ENCODE results near the gene CDKAL1.

The CDKAL1 gene

DNA sequence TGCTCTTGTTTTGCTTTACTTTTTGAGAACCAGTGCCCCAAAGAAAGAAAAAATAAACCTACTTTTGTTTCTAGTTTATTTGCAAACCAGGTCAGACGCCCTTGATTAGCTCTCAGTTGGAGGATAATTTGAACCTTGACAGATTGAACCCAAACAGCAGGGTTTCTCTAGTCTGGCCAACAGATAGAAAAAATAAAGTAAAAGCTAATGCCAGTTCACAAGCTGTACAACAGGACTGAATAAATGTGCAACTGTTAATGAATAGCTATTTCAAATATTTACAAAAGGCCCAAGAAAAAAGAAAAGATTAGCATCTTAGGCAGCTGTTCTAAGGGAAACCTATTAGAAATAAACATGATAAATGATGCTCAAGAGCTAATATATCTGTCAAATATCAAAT, 331.8 kb downstream of the CDKAL1 start:
- DNase-seq (ENCODE audit: low read depth in 1 of 2, low spot score in 1 of 2), result no peak
- Histone ChIP-seq H3K4me3 (replicated peaks; ENCODE audit: insufficient read depth, low read length) (no peak overlapping the region), H3K27me3 (ENCODE audit: insufficient read depth, poor library complexity, severe bottlenecking) (no peaks in the 10 kb centered on the region), H3K27ac (replicated peaks) (no peak overlapping the region)
- no peak for TF ChIP-seq SPI1 (IDR thresholded peaks at IDR 0.05; ENCODE audit: borderline replicate concordance, low read depth)
- TF ChIP-seq POLR2AphosphoS5 (IDR thresholded peaks at IDR 0.05; ENCODE audit: low read depth), result no peak
- TF ChIP-seq GABPA (IDR thresholded peaks at IDR 0.05; ENCODE audit: low read depth), result no peak
- TF ChIP-seq, protein P1, sequence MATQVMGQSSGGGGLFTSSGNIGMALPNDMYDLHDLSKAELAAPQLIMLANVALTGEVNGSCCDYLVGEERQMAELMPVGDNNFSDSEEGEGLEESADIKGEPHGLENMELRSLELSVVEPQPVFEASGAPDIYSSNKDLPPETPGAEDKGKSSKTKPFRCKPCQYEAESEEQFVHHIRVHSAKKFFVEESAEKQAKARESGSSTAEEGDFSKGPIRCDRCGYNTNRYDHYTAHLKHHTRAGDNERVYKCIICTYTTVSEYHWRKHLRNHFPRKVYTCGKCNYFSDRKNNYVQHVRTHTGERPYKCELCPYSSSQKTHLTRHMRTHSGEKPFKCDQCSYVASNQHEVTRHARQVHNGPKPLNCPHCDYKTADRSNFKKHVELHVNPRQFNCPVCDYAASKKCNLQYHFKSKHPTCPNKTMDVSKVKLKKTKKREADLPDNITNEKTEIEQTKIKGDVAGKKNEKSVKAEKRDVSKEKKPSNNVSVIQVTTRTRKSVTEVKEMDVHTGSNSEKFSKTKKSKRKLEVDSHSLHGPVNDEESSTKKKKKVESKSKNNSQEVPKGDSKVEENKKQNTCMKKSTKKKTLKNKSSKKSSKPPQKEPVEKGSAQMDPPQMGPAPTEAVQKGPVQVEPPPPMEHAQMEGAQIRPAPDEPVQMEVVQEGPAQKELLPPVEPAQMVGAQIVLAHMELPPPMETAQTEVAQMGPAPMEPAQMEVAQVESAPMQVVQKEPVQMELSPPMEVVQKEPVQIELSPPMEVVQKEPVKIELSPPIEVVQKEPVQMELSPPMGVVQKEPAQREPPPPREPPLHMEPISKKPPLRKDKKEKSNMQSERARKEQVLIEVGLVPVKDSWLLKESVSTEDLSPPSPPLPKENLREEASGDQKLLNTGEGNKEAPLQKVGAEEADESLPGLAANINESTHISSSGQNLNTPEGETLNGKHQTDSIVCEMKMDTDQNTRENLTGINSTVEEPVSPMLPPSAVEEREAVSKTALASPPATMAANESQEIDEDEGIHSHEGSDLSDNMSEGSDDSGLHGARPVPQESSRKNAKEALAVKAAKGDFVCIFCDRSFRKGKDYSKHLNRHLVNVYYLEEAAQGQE (IDR thresholded peaks at IDR 0.05; ENCODE audit: insufficient replicate concordance, low read depth), result no peak
- TF ChIP-seq, protein P2, sequence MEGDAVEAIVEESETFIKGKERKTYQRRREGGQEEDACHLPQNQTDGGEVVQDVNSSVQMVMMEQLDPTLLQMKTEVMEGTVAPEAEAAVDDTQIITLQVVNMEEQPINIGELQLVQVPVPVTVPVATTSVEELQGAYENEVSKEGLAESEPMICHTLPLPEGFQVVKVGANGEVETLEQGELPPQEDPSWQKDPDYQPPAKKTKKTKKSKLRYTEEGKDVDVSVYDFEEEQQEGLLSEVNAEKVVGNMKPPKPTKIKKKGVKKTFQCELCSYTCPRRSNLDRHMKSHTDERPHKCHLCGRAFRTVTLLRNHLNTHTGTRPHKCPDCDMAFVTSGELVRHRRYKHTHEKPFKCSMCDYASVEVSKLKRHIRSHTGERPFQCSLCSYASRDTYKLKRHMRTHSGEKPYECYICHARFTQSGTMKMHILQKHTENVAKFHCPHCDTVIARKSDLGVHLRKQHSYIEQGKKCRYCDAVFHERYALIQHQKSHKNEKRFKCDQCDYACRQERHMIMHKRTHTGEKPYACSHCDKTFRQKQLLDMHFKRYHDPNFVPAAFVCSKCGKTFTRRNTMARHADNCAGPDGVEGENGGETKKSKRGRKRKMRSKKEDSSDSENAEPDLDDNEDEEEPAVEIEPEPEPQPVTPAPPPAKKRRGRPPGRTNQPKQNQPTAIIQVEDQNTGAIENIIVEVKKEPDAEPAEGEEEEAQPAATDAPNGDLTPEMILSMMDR (IDR thresholded peaks at IDR 0.05; ENCODE audit: insufficient read depth, low read length), result no peak

DNA sequence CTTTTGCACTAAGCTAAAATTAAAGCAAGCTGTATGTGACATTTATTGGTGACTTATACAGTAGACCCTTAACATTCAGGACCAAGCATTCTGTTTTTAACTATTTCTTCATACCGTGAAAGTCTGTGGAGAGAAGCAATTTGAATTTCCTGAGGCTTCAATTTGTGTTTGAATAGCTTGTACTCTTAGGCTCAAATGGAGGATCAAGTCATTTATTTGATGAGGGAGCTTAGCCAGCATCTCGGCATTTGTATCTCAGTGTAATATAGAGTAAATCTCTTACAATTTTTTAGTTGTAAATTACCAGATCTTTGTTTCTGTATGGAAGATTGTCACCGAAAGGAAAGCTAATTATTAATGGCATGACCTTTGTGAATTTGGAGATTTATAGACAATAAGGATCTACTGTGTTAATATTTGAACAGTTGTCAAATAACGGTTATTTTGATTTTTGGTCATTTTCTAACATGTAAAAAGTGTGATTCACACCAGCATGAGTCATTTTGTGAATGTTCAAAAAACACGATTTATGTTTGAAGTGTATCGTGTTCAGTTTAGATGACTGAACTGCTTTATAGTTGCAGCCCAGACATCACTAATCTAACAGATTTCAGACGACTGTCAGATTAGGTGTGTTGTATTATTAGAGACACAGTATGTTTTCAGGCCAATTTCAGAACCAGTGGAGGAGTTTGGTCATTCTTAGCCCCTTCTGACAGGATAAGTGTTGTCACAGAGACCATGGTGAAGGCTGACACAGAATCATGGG, 332.9 kb downstream of the CDKAL1 start:
- no peak overlapping the region for H3K27ac ChIP-seq (replicated peaks)
- TF ChIP-seq, protein P2 (IDR thresholded peaks at IDR 0.05; ENCODE audit: insufficient read depth, low read length), result no peak
- TF ChIP-seq POLR2AphosphoS5 (IDR thresholded peaks at IDR 0.05; ENCODE audit: low read depth), result no peak
- no peak for TF ChIP-seq GABPA (IDR thresholded peaks at IDR 0.05; ENCODE audit: low read depth)
- no peak for TF ChIP-seq SPI1 (IDR thresholded peaks at IDR 0.05; ENCODE audit: borderline replicate concordance, low read depth)
- TF ChIP-seq, protein P1 (IDR thresholded peaks at IDR 0.05; ENCODE audit: insufficient replicate concordance, low read depth), result no peak
- H3K27me3 ChIP-seq (ENCODE audit: insufficient read depth, poor library complexity, severe bottlenecking), result no peaks in the 10 kb centered on the region
- DNase-seq (ENCODE audit: low read depth in 1 of 2, low spot score in 1 of 2), result no peak
- no peak overlapping the region for H3K4me3 ChIP-seq (replicated peaks; ENCODE audit: insufficient read depth, low read length)

DNA sequence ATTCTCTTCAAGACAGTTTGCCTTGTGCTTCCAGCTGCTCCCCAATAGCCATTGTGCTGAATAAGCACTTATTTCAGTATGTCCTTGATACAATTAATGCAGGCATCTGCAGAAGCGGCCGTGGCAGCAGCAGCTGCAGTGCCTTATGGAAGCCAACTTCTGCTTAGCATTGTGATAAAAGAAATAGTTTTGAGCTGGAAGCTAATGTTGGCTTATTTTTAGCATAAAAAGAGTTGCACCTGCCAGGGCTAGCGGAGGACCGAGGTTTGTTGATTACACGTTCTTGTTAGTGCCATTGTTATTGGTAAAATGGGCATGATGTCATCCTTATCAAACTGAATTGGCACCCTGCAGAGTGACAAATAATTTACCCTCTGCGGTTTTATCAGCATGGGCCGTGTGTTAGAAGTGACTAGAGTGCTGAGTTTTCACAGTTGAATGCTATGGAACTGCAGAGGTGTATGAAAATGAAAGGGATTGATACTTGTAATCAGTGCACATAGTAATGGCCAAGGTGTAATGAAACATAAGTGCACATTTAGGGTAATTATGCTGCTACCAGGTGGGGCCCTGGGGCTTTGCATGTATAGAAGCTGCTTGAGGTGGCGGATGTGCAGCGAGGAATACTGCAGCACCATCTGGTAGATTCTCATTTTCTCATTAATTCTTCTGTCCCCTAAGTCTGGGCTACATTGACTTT, 334.3 kb downstream of the CDKAL1 start:
- Histone ChIP-seq H3K27ac (replicated peaks) (no peak overlapping the region), H3K27me3 (ENCODE audit: insufficient read depth, poor library complexity, severe bottlenecking) (no peaks in the 10 kb centered on the region), H3K4me3 (replicated peaks; ENCODE audit: insufficient read depth, low read length) (no peak overlapping the region)
- DNase-seq (ENCODE audit: low read depth in 1 of 2, low spot score in 1 of 2), result no peak
- TF ChIP-seq, protein P1 (IDR thresholded peaks at IDR 0.05; ENCODE audit: insufficient replicate concordance, low read depth), result no peak
- TF ChIP-seq, protein P2 (IDR thresholded peaks at IDR 0.05; ENCODE audit: insufficient read depth, low read length), result no peak
- TF ChIP-seq SPI1 (IDR thresholded peaks at IDR 0.05; ENCODE audit: borderline replicate concordance, low read depth), result no peak
- no peak for TF ChIP-seq POLR2AphosphoS5 (IDR thresholded peaks at IDR 0.05; ENCODE audit: low read depth)
- no peak for TF ChIP-seq GABPA (IDR thresholded peaks at IDR 0.05; ENCODE audit: low read depth)
